ENCODE results near the gene KIAA1614. TPM values are rescaled to one million over a fixed set of nuclear protein-coding genes. Genes with fewer than 3 reads are reported as not detected.

Gene KIAA1614
- total and polyA plus RNA-seq, 10 of the 15 experiments (the other 5 are each of a cell fraction or from before 2014, with no cell fraction given), result 0.03 to 1.0 (median 0.26) TPM; not detected in 1

DNA sequence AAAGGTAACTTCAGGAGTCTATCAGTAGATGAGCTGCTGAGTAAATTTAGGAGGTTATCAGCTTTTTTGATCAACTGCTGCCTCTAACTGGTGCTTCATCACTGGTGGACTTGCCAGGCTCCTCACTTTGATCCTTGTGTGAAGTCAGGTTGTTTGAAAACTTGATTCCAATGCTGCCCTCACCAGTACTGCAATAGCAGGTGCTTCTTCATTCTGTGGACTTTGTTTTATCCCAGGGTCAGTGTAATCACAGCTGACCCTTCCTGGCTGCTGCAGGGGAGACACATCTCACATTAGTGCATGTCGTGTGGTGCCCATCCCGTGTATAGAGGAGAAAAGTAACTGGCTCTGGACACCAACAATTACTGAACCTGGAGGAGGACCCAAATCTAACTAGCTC, 20.0 kb upstream of the KIAA1614 start:
- ATAC-seq, result no peak
- BruUV-seq (replicated peaks), result no TSS peak
- H3K79me2 ChIP-seq (ENCODE audit: control insufficient read depth, insufficient read depth, low read length), result no peaks in the 10 kb centered on the region
- no peaks in the 10 kb centered on the region for H4K20me1 ChIP-seq (ENCODE audit: control insufficient read depth, insufficient read depth)
- H3K9me3 ChIP-seq (replicated peaks; ENCODE audit: control insufficient read depth, insufficient read depth, low read length), result no peaks in the 10 kb centered on the region
- 56% methylated on average over 2 of the region's 2 CpGs for WGBS (ENCODE audit: insufficient coverage, insufficient replicate concordance, low lambda C conversion rate, missing lambda C conversion rate)
- FAIRE-seq, result no peak
- CTCF ChIA-PET, result interaction anchor here (1.0 to 1.3 kb wide), 2 partner anchors 11 to 28 kb away, joined by 4 read pairs; no protein-coding TSS in a partner anchor
- intact Hi-C loops (cut with micrococcal nuclease; ENCODE audit: unreplicated experiment), result no loop called here
- no peaks in the 10 kb centered on the region for H3K36me3 ChIP-seq (ENCODE audit: control insufficient read depth in 2 of 2, insufficient read depth in 2 of 2, low read length in 1 of 2)
- SMC1A ChIA-PET (ENCODE audit: uncharacterized antibody, unreplicated experiment), result interaction anchor here (0.7 to 1.4 kb wide), 3 partner anchors 11 to 341 kb away, joined by 3 to 4 read pairs (median 4); no protein-coding TSS in a partner anchor
- H3K4me2 ChIP-seq (ENCODE audit: control insufficient read depth, insufficient read depth), result no peak overlapping the region
- in situ Hi-C loops (cut with MboI), result no loop called here
- RAD21 ChIA-PET (ENCODE audit: unreplicated experiment), result interaction anchor here (0.6 to 1.6 kb wide), 4 partner anchors 8 to 250 kb away, joined by 3 to 5 read pairs (median 4); no protein-coding TSS in a partner anchor
- POLR2A ChIA-PET, result interaction anchor here (0.6 kb wide), 2 partner anchors 21 to 273 kb away, joined by 3 to 7 read pairs; no protein-coding TSS in a partner anchor
- DNase-seq (ENCODE audit: low read depth, low spot score), result no peak
- no peak overlapping the region for H3K4me3 ChIP-seq
- H3K27me3 ChIP-seq (replicated peaks in 1 of 2; ENCODE audit: control insufficient read depth in 2 of 2, insufficient read depth in 2 of 2, low read length in 1 of 2), result no peaks in the 10 kb centered on the region
- H3K4me1 ChIP-seq (ENCODE audit: control insufficient read depth, insufficient read depth, low read length), result peaks cover 8% of the 10 kb centered on the region
- no peak overlapping the region for H3K27ac ChIP-seq (ENCODE audit: control insufficient read depth, insufficient read depth)
- no peak overlapping the region for H3K9ac ChIP-seq (ENCODE audit: control insufficient read depth, insufficient read depth, low read length)
- H2AFZ ChIP-seq (ENCODE audit: control insufficient read depth, low read depth, low read length), result no peak overlapping the region
- TF ChIP-seq SREBF2 (IDR thresholded peaks at IDR 0.05; ENCODE audit: low read length) (no peak), CBFB (IDR thresholded peaks at IDR 0.05; ENCODE audit: low read depth) (no peak), NRF1 (conservative IDR thresholded peaks at IDR 0.05; ENCODE audit: low read depth, low read length) (no peak), TCF12 (IDR thresholded peaks at IDR 0.05; ENCODE audit: low read depth, low read length) (no peak), SMAD1 (IDR thresholded peaks at IDR 0.05; ENCODE audit: low read depth, partially characterized antibody) (no peak), NFXL1 (IDR thresholded peaks at IDR 0.05; ENCODE audit: borderline replicate concordance) (no peak), CEBPZ (IDR thresholded peaks at IDR 0.05; ENCODE audit: low read depth, low read length) (no peak), YY1 (IDR thresholded peaks at IDR 0.05; ENCODE audit: low read depth, low read length) (no peak), BCL11A (IDR thresholded peaks at IDR 0.05; ENCODE audit: low read depth, low read length) (no peak), SRF (IDR thresholded peaks at IDR 0.05; ENCODE audit: low read depth in 2 of 2, low read length in 2 of 2) (no peak), SUZ12 (IDR thresholded peaks at IDR 0.05; ENCODE audit: unreplicated experiment) (no peak), KDM1A (IDR thresholded peaks at IDR 0.05; ENCODE audit: borderline replicate concordance) (no peak)
- TF ChIP-seq, protein P1, sequence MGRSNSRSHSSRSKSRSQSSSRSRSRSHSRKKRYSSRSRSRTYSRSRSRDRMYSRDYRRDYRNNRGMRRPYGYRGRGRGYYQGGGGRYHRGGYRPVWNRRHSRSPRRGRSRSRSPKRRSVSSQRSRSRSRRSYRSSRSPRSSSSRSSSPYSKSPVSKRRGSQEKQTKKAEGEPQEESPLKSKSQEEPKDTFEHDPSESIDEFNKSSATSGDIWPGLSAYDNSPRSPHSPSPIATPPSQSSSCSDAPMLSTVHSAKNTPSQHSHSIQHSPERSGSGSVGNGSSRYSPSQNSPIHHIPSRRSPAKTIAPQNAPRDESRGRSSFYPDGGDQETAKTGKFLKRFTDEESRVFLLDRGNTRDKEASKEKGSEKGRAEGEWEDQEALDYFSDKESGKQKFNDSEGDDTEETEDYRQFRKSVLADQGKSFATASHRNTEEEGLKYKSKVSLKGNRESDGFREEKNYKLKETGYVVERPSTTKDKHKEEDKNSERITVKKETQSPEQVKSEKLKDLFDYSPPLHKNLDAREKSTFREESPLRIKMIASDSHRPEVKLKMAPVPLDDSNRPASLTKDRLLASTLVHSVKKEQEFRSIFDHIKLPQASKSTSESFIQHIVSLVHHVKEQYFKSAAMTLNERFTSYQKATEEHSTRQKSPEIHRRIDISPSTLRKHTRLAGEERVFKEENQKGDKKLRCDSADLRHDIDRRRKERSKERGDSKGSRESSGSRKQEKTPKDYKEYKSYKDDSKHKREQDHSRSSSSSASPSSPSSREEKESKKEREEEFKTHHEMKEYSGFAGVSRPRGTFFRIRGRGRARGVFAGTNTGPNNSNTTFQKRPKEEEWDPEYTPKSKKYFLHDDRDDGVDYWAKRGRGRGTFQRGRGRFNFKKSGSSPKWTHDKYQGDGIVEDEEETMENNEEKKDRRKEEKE (IDR thresholded peaks at IDR 0.05), result no peak
- TF ChIP-seq, protein P2, sequence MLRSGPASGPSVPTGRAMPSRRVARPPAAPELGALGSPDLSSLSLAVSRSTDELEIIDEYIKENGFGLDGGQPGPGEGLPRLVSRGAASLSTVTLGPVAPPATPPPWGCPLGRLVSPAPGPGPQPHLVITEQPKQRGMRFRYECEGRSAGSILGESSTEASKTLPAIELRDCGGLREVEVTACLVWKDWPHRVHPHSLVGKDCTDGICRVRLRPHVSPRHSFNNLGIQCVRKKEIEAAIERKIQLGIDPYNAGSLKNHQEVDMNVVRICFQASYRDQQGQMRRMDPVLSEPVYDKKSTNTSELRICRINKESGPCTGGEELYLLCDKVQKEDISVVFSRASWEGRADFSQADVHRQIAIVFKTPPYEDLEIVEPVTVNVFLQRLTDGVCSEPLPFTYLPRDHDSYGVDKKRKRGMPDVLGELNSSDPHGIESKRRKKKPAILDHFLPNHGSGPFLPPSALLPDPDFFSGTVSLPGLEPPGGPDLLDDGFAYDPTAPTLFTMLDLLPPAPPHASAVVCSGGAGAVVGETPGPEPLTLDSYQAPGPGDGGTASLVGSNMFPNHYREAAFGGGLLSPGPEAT (IDR thresholded peaks at IDR 0.05; ENCODE audit: low read depth), result no peak

Data from GM12878 (cell line).